Breast epithelium (tissue), 4 donors: ENCODE results near the gene HMCN1. TPM values are rescaled to one million over a fixed set of nuclear protein-coding genes. Genes with fewer than 3 reads are reported as not detected.

Experiments used
- DNase-seq, 2 donors: peaks; one replicate each; pipeline ENCODE4 v3.0.0-alpha.2; 2019; ENCODE audit warnings: low spot score in 2 of 2
- H3K27ac ChIP-seq, 2 donors: fragments of 200-600 bp; sonication (generic) in 1 of 2; one replicate each; pipeline ENCODE4 v1.5.1; 2016 to 2019; ENCODE audit warnings: mild to moderate bottlenecking in 1 of 2
- H3K27me3 ChIP-seq, 2 donors: fragments of 200-600 bp; sonication (generic) in 1 of 2; one replicate each; pipeline versions ENCODE4 v1.5.1 to v1.6.0; 2017 to 2019; ENCODE audit warnings: control low read depth in 1 of 2, mild to moderate bottlenecking in 1 of 2
- H3K36me3 ChIP-seq: fragments of 200-600 bp; one replicate; pipeline ENCODE4 v1.5.1; 2019
- H3K4me1 ChIP-seq, 2 donors: fragments of 200-600 bp; sonication (generic); one replicate each; pipeline ENCODE4 v1.5.1; 2016 to 2019; ENCODE audit warnings: control low read depth in 1 of 2
- H3K4me3 ChIP-seq, 3 donors: fragments of 200-600 bp; sonication (generic); 1 replicate in 2 of 3; 2 replicates in 1 of 3; pipeline ENCODE4 v1.5.1; 2016 to 2019; ENCODE audit warnings: mild to moderate bottlenecking in 3 of 3, moderate library complexity in 2 of 3
- H3K9me3 ChIP-seq, 2 donors: fragments of 200-600 bp; sonication (generic) in 1 of 2; one replicate each; pipeline ENCODE4 v1.5.1; 2016 to 2019; ENCODE audit warnings: control low read depth in 1 of 2
- POLR2A ChIP-seq: fragments of 450-650 bp; IDR thresholded peaks from one replicate; pipeline ENCODE4 v1.6.1; 2016; ENCODE audit warnings: antibody characterized with exemption, mild to moderate bottlenecking, moderate library complexity
- POLR2AphosphoS5 ChIP-seq, 3 donors: sonication (generic); formaldehyde crosslinking; IDR thresholded peaks; one replicate each; pipeline ENCODE4 v1.6.1; 2017; ENCODE audit warnings: antibody characterized with exemption in 3 of 3
- intact Hi-C: fragments of 100-400 bp; cut with DNase I; formaldehyde crosslinking; loops from one replicate; pipeline ENCODE4 v1.15.1; 2023; ENCODE audit warnings: low total_unique reads
- total RNA-seq, 3 donors: library from RNA; depleted of rRNA; stranded (reverse); fragments of >200 nt; gene quantifications; one replicate each; pipeline ENCODE4 v1.1.0, GENCODE V29; 2016
- TF ChIP-seq, protein P1 (sequence below), 3 donors: fragments of 450-650 bp; IDR thresholded peaks; one replicate each; pipeline ENCODE4 v1.5.1; 2016 to 2017; ENCODE audit warnings: antibody characterized with exemption in 3 of 3, mild to moderate bottlenecking in 3 of 3, moderate library complexity in 3 of 3

The HMCN1 gene
- total RNA-seq, 3 donors from 2014 or later: 7.8 to 18.4 (median 11.9) TPM

DNA sequence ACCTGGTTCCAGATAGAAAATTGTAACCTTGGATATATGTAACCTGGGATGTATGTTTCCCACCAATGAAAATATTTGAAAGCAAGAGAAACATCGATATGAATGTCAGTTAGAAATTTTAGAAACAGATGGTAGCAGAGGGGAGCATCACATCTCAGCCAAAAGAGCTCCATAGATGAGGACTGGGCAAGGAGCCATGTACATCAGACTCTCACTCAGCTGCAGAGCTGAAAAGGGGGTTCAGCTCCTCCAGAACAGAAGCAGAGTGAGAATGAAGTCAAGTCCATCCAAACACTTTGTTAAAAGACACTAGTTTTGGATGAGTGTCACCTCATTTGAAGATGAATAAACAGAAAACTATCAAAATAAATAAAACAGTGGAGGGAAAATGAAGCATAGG lies 202.4 kb downstream of the HMCN1 start:
- H3K27me3 ChIP-seq: no peaks in the 10 kb centered on the region
- H3K4me3 ChIP-seq: no peak overlapping the region
- H3K9me3 ChIP-seq: no peaks in the 10 kb centered on the region
- no peak for DNase-seq
- intact Hi-C loops: no loop called here
- H3K36me3 ChIP-seq: no peaks in the 10 kb centered on the region
- TF ChIP-seq, protein P1, sequence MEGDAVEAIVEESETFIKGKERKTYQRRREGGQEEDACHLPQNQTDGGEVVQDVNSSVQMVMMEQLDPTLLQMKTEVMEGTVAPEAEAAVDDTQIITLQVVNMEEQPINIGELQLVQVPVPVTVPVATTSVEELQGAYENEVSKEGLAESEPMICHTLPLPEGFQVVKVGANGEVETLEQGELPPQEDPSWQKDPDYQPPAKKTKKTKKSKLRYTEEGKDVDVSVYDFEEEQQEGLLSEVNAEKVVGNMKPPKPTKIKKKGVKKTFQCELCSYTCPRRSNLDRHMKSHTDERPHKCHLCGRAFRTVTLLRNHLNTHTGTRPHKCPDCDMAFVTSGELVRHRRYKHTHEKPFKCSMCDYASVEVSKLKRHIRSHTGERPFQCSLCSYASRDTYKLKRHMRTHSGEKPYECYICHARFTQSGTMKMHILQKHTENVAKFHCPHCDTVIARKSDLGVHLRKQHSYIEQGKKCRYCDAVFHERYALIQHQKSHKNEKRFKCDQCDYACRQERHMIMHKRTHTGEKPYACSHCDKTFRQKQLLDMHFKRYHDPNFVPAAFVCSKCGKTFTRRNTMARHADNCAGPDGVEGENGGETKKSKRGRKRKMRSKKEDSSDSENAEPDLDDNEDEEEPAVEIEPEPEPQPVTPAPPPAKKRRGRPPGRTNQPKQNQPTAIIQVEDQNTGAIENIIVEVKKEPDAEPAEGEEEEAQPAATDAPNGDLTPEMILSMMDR (IDR thresholded peaks at IDR 0.05): no peak
- TF ChIP-seq POLR2A (no peak), POLR2AphosphoS5 (IDR thresholded peaks at IDR 0.05) (no peak)
- no peak overlapping the region for H3K27ac ChIP-seq
- no peaks in the 10 kb centered on the region for H3K4me1 ChIP-seq

DNA sequence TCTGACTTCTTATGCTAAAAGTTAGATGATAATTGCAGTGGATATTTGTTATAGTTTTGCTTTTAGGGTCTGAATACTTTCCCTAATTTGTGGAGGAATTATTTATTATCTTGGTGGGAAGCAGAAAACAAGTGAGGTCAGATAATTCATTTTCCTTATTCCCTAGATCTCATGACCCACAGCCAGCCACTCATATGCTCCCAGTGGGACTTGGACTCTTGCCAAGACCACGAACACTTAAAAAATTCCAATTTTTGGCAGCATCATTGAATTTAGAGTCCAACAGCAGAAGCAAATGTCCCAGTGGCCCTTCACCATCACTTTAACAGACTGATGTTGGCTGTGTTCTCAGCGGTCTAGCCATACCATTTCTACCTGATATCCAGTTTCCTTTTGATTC lies 204.2 kb downstream of the HMCN1 start:
- Histone ChIP-seq H3K4me3 (no peak overlapping the region), H3K4me1 (no peaks in the 10 kb centered on the region)

DNA sequence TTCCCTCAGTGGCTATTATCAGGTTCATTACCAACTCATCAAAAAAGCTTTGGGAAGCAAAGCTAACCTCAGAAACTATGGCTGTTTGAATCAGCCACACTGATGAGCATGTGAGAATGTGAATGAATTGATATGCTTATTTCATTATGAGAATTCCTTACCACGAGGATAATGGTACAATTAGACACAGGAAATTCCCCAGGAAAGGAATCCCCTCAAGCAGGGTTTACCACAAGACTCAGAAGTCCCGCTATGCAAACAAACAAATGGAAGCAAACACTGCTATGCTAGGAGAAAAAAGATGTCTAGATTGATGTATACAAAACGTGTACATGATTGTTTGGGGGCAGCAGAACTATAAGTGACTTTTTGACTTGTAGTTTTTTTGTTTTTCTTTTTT lies 205.0 kb downstream of the HMCN1 start:
- no peak overlapping the region for H3K27ac ChIP-seq
- H3K4me3 ChIP-seq: no peak overlapping the region
- TF ChIP-seq POLR2AphosphoS5 (IDR thresholded peaks at IDR 0.05): no peak
- TF ChIP-seq, protein P1 (IDR thresholded peaks at IDR 0.05): no peak
- TF ChIP-seq POLR2A: no peak
- no peaks in the 10 kb centered on the region for H3K27me3 ChIP-seq
- intact Hi-C loops: no loop called here
- no peak for DNase-seq
- no peaks in the 10 kb centered on the region for H3K36me3 ChIP-seq
- no peaks in the 10 kb centered on the region for H3K4me1 ChIP-seq
- no peaks in the 10 kb centered on the region for H3K9me3 ChIP-seq

More for the DNA sequence above, 204.2 kb downstream of the HMCN1 start:
- DNase-seq: no peak
- TF ChIP-seq, protein P1 (IDR thresholded peaks at IDR 0.05): no peak
- TF ChIP-seq POLR2AphosphoS5 (IDR thresholded peaks at IDR 0.05) (no peak), POLR2A (no peak)
- no peaks in the 10 kb centered on the region for H3K36me3 ChIP-seq
- H3K27ac ChIP-seq: no peak overlapping the region
- H3K9me3 ChIP-seq: no peaks in the 10 kb centered on the region
- intact Hi-C loops: no loop called here
- no peaks in the 10 kb centered on the region for H3K27me3 ChIP-seq

DNA sequence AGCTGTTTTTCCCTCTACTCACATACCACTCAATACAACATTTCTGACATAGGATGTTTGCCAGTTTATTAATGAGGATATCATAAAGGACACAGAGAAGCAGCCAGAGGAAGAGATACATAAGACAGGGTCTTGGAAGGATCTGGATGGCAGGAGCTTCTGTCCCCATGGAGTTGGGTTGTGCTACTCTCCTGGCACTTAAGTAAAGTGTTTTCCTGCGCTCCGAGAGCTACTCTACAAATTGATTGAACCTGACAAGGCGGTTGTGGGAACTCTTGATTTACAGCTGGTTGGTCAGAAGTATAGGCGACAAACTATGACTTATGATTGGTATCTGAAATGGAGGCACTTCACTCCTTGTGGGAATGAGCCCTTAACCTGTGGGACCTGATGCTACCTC lies 208.8 kb downstream of the HMCN1 start:
- no peak for DNase-seq
- Histone ChIP-seq H3K4me3 (no peak overlapping the region), H3K9me3 (no peaks in the 10 kb centered on the region), H3K27ac (no peak overlapping the region), H3K27me3 (no peaks in the 10 kb centered on the region), H3K4me1 (no peaks in the 10 kb centered on the region), H3K36me3 (no peaks in the 10 kb centered on the region)
- TF ChIP-seq POLR2AphosphoS5 (IDR thresholded peaks at IDR 0.05): no peak
- TF ChIP-seq, protein P1 (IDR thresholded peaks at IDR 0.05): no peak
- TF ChIP-seq POLR2A: no peak
- intact Hi-C loops: no loop called here

DNA sequence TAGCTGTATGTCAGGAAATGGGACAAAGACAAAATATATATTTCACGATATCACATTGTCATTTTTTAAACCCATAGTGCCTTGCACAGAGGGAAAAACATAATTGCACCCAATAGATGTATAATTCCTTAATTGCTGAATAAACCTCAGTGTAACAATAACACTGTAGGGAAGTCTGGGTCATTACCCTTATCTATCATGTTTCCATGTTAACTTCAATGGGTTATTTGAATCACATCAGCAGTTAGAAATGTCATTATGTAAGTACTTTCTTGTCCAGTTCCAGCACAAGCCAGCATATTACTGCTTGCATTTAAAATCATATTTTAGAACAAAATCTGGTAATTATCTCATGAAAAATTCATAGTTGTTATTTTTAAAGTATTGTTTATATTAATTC lies 222.7 kb downstream of the HMCN1 start:
- intact Hi-C loops: no loop called here
- H3K36me3 ChIP-seq: no peaks in the 10 kb centered on the region
- TF ChIP-seq, protein P1 (IDR thresholded peaks at IDR 0.05): no peak
- TF ChIP-seq POLR2AphosphoS5 (IDR thresholded peaks at IDR 0.05) (no peak), POLR2A (no peak)
- H3K4me3 ChIP-seq: no peak overlapping the region
- no peaks in the 10 kb centered on the region for H3K9me3 ChIP-seq
- H3K4me1 ChIP-seq: no peaks in the 10 kb centered on the region
- no peak for DNase-seq
- peak overlapping the region; percentile 37 to 40 for H3K27ac ChIP-seq
- H3K27me3 ChIP-seq: no peaks in the 10 kb centered on the region
